Measurements from ENCODE around the gene DSCAML1.

The DSCAML1 gene

DNA sequence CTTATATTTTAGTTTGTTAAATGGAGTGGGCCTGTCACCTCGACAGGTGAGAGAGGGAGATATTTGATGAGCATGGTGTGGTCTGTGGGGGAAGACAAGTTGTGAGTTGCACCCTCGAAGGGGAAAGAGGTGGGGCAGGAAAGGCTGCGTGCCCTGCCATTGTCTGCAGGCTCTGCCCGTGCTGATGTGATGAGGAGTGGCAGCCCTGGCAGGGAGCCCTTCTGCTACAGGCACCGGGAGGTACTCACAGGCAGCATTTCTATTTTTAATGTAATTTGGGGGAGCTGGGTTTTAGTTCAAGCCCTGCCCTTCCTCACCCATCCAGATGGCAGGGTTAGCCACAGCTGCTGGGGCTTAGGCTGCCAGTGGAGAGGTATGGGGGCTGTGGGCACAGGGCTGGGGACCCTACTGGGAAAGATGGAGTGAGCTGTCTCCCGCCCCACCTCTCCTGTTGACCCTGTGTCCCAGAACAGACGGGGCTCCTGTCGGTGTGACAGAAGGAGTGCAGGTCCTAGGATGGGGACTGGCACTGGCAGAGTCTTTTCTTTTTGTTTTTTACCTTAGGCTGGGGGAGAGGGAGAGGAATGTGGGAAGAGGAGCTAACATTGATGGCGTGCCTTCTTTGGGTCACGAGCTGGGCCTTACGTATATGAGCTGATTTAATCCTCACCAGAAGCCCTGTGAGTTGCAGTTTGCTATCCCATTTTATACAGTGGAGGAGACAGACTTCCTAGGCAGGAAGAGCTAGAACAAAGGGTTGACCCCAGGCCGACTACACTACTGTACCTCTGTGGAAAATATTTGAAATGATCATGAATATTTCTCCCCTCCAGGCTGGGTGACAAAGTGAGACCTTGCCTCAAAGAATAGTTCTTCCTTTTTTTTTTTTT lies 417.8 kb downstream of the DSCAML1 start:
- no peak for DNase-seq (ENCODE audit: low read depth in 2 of 2)
